NCI-H345 treated with DMSO at 0.1 percent for 48 hours (cell line): ENCODE data around the gene FAM120B.
"Not testable (repeated sequence)": the region's sequence is repeated elsewhere in the genome, so short reads cannot be mapped to it uniquely, and the experiment has no call there.

ENCODE experiments used
- DNase-seq: peaks from one replicate; lab custom pipeline; 2025; ENCODE audit not compliant: unreplicated experiment; lab: John Stamatoyannopoulos, UW

The FAM120B gene

DNA sequence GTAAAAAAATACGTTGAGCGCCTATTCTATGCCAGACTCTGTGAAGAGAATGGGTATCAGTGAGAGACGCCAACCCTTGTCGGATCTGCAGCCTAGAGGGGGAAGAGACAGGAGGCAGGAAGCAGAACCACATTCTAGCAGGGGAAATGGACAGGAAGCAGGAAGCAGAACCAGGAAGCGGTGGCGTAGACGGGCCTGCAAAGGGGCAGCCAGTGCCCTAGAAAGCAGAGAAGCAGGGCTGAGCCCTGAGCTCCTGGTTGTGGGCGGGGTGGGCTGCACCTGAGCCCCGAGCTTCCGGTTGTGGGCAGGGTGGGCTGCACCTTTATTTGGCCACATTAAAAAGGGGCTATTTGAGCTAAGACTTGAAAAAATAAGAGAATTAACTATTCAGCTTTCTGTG is 71.9 kb downstream of the FAM120B start:
- no peak for DNase-seq

DNA sequence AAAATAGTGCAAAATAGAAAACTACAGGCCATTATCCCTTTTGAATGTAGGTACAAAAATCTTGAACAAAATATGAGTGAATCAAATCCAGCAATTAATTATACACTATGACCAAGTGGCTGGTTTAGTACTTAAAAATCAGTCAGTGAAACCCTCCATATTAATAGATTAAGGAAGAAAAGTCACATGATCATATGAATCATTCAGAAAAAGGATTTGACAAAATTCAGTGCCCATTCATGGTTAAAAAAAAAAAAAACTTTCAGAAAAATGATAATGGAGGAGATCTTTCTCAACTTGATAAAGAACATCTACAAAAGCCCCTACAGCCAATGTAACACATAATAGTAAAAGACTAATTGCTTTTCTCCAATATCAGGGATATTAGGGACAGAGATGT is 75.0 kb downstream of the FAM120B start:
- no peak for DNase-seq

DNA sequence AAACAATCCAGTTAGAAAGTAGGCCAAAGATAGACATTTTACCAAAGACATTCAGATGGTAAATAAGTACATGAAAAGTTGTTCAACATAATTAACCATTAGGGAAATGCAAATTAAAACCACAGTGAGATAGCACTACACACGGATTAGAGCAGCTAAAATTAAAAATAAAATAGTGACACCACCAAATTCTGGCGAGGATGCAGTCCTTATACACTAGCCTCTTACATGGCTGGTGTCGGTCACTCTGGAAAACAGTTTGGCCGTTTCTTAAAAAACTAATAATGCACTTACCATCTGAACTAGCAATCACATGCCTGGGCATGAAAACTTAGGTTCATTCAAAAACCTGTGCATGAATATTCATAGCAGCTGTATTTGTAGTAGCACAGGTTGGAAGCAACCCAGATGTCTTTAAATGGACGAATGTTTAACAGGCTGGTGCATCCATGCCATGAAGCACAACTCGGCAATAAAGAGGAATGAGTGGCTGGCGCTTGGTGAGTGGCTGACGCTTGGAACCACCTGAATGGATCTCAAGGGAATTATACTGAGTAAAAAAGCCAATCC is 77.0 kb downstream of the FAM120B start:
- no peak for DNase-seq

DNA sequence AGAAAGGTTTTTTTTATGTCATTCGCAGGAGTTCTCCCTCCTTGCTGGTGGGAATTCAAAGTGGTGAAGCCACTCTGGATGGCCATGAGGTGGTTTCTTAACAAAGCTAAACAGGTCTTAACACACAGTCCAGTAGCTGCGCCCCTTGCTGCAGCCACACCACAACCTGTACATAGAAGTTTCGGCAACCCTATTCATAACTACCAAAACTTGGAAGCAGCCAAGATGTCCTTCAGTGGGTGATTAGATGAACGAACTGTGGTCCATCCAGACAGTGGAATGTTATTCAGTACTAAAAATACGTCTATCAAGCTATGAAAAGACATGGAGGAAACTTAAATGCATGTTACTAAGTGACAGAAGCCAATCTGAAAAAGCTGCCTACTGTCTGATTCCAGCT is 78.9 kb downstream of the FAM120B start:
- DNase-seq: no peak

GRCh38 chr6:170388113-170388512 is 81.6 kb downstream of the FAM120B start:
- DNase-seq: no peak

- no peak for DNase-seq
Observed at GRCh38 chr6:170393033-170393432, 86.5 kb downstream of the FAM120B start.

DNA sequence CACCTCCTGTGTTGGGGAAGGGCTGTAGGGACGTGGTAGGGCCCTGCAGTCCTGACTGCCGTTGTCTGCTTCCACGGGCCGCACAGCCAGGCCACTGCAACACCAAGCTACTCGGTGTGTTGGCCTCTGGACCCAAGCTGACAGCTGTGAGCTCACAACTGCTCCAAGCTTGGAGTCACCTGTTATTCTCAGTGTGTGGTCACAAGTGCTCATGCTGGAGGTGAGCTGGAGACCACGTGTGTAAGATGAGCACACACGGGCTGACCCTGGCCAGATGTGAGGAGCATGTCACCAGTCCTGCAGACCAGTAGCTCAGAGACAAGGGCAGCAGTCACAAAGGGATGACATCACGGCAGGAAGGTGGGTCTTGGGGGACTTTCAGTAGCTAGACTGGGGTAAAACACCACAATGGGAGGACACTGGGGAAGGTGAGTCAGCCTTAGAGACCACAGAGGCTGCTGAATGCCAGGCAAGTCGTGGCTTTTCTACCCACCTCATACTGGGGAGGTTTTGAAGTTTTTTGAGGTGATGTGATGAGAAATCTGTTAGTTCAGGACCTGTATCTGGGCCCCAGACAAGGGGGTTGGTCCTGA is 87.3 kb downstream of the FAM120B start:
- no peak for DNase-seq

DNA sequence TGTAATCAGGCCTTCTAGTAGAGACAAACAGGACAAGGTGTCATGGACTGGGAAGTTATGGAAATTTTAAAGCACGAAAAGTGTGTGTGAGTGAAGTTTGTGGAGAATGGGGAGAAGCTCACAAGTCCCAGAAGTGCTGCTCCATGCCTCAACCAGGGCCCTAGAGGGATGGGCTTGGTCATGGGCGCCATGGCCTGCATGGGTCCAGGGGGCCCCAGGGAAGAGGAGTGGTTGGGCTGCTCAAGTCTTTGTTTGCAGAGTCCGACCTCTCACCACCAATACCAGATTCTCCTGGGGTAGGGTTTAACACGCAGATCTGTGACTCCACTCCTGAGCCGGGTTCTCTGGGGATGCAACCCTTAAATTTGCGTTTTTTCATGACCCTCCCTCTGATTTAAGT is 88.4 kb downstream of the FAM120B start:
- no peak for DNase-seq

- not testable (repeated sequence) for DNase-seq
Observed at GRCh38 chr6:170398743-170399369, 92.3 kb downstream of the FAM120B start.

DNA sequence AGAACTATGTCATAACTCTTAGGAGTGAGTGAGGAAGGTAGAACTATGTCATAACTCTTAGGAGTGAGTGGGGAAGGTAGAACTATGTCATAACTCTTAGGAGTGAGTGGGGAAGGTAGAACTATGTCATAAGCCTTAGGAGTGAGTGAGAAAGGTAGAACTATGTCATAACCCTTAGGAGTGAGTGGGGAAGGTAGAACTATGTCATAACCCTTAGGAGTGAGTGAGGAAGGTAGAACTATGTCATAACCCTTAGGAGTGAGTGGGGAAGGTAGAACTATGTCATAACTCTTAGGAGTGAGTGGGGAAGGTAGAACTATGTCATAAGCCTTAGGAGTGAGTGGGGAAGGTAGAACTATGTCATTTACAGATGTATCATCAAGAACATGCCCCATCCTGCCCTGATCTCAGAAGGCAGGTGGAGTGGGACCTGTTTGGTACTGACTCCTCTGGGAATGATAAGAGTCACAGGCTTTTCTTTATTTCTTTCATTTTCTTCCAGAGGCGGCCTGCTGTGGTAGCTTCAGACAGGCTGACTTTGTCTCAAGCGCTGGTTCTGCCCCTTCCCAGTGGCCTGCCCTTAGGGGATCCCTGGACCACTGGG is 93.5 kb downstream of the FAM120B start:
- DNase-seq: not testable (repeated sequence)

DNA sequence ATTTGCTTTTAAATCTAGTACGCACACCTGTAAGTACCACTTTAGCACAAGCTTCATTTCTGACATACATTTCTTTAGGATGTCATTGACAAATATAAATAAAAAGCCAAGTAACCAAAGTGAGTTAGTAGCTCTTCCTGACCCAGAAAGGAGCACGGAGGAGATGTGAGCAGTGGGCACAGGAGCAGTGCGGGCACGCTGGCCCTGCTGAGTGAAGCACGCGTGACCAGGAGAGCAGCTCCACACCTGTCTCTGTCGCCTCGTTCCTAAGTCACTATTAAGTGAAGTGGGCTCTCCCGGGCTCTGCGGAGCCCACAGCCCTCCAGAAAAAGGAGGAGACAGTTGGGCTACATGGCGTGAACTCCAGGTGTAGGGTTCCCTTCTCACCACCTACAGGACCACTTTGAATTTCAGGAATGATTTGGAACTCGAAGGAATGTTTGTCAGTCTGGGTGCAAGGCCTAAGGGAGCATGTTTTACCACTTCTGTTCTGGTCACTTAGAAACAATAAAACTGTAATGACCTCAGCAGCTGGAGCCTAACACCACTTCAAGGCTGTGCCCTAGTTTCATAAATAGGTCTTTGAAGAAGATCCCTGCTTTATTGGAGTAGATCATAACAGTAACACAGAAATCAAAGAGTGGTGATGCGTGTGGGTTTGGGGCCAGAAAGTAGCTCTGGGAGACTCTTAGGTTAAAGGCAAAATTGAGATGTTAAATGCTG is 95.9 kb downstream of the FAM120B start:
- DNase-seq: no peak

DNA sequence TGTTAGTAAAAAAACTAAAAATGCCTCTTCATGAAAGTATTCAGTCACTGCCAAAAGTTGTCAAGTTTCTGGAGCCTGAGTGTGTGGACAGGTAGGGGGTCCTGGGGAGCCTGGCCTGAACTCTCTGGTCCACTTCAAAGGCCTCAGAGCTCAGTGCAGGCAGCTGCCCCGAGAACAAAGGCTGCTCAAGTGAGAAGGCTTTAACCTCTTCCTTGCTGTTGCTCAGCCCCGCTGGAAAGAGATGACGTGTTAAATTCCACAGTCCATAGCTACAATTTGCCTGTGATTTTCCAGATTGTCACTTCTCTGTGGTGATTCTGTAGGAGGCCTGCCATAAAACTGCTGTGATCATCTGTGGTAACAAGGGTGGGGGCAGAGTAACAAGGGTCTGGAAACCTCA is 96.9 kb downstream of the FAM120B start:
- DNase-seq: no peak

- no peak for DNase-seq
Observed at GRCh38 chr6:170404036-170404435, 97.5 kb downstream of the FAM120B start.

DNA sequence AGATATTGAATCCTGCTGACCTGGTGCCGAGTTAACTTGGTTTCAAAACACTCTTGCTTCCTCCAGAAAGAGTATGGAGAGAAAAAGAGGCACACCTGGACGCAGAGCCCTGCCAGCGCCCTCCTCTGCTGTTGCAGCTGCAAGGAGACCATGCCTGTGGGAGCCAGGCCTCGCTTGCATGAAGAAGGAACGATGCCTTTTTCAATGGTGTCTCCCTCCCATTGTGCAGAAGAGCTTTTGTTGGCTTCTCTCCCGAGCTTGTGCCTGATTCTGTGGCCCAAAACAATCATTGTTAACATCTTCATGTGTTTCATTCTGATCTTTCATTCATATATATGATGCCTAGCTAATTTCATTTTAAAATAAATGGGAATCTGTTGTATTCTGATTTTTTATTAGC is 98.1 kb downstream of the FAM120B start:
- no peak for DNase-seq

DNA sequence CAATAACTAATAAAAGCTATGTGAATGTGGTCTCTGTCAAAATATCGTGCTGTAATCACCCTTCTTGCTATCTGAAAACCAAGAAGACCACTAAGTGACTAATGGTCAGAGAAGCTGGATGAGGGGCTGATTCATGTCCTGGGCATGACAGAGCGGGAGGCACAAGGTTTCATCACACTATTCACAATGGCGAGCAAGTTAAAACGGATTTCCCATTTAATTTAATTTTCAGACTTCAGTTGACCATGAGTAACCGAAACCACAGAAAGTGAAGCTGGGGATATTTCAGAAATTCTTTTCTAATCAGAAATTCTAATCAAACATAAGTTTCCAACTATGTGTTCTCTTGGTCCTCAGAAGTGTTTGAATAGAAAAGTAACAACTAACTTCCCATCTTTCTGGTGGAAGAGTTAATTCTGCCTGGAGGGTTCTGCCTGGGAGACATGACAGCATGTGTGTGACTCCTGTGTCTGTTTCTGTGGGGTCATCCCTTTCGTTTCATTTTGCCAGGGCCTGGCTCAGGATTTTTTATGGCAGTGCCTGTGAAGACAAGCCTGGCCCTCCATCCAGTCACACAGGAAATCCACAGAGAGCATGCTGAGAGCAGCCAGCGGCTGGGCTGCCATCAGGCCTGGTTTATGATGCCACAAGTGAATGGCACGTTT is 98.9 kb downstream of the FAM120B start:
- no peak for DNase-seq

GRCh38 chr6:170407200-170407599 is 100.6 kb downstream of the FAM120B start:
- no peak for DNase-seq

DNA sequence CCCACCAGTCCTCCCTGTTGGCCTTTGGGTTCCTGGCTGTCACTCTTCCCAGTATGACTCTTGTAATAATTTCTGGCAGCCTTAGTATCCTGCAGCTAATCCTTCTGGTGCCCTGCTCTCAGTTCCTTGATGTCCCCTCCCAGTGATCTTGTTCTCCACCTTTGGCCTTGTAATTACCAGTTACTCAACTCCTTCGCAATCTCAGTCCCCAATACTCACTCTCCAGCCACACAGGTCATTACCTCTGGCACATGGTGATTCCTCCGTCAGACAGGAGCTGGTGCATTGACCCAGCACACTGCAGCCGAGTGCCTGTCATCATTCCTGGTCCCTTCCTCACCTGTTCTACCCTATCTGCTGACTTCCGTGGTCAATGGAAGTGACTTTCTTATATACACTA is 101.4 kb downstream of the FAM120B start:
- no peak for DNase-seq

GRCh38 chr6:170409746-170410145 is 103.2 kb downstream of the FAM120B start:
- not testable (repeated sequence) for DNase-seq

GRCh38 chr6:170410241-170410640 is 103.7 kb downstream of the FAM120B start:
- DNase-seq: no peak

DNA sequence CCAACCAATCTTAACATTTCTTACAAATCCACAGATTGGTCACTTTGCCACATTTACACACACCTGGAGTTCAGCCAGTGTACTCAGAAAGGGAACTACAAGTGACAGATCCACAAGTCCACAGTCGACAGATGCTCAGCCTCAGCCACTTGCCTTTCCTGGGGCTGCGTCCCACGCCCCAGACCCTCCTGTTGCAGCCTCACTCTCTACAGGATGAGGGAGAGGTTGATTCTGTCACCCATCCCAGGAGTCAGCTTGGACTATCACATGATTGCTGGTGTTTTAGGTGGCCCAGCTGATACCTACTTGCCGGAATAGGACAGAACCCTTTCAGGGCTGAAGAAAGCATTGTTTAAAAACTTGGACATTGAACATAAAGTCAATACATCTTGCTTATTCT is 108.8 kb downstream of the FAM120B start:
- no peak for DNase-seq

DNA sequence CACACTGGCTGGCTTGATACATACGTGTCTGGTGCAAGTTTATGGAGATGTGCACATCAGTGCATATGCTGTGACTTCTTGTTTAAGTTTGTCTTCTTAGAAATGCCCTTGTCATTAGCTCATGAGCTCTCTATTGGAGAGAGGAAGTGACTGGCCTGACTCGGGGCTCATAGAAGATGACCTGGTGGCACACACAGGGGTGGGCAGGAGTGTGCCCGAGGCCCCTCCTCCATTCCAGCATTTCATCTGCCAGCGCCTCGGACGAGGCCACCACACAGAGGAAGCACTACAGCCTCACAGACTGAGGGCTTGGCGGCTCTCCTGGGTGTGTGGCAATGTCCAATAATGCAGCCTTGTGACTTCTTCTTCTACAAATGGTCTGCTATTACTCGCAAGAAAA is 109.7 kb downstream of the FAM120B start:
- DNase-seq: no peak
